GM23338 (cell line): ENCODE results near the gene SMC4. TPM values are rescaled to one million over a fixed set of nuclear protein-coding genes. Genes with fewer than 3 reads are reported as not detected.

Experiments
- ATAC-seq: fragments of 200-7000 bp; cut with Tn5 transposase; 3 replicates; pipeline ENCODE4 v1.9.1; 2020
- DNase-seq: peaks from one replicate; pipeline ENCODE4 v3.0.0-alpha.2; 2015; ENCODE audit warnings: low spot score
- H2AFZ ChIP-seq: fragments of 200-600 bp; sonication (generic); 2 replicates; pipeline ENCODE4 v1.8.0; 2016; ENCODE audit warnings: antibody characterized with exemption, mild to moderate bottlenecking, moderate library complexity
- H3F3A ChIP-seq: fragments of 200-600 bp; sonication (generic); replicated peaks from 2 replicates; pipeline ENCODE4 v1.8.0; 2017; ENCODE audit warnings: antibody characterized with exemption, mixed run types, low read depth
- H3K27ac ChIP-seq: fragments of 200-600 bp; sonication (generic); 2 replicates; pipeline ENCODE4 v1.6.1; 2016; ENCODE audit warnings: low read depth
- H3K27me3 ChIP-seq: fragments of 200-600 bp; sonication (generic); 2 replicates; pipeline ENCODE4 v1.8.0; 2016; ENCODE audit warnings: mild to moderate bottlenecking, mixed run types, moderate library complexity; ENCODE audit not compliant: insufficient read depth
- H3K36me3 ChIP-seq: fragments of 200-600 bp; sonication (generic); 2 replicates; pipeline ENCODE4 v1.8.0; 2016; ENCODE audit warnings: mild to moderate bottlenecking; ENCODE audit not compliant: insufficient read depth
- H3K4me1 ChIP-seq: fragments of 200-600 bp; sonication (generic); 2 replicates; pipeline ENCODE4 v1.8.0; 2016; ENCODE audit warnings: mild to moderate bottlenecking, moderate library complexity; ENCODE audit not compliant: insufficient read depth
- H3K4me2 ChIP-seq: fragments of 200-600 bp; sonication (generic); 2 replicates; pipeline ENCODE4 v1.7.1; 2017; ENCODE audit warnings: mixed run types
- H3K4me3 ChIP-seq: fragments of 200-600 bp; sonication (generic); 2 replicates; pipeline ENCODE4 v1.6.1; 2016; ENCODE audit warnings: mixed run types
- H3K79me2 ChIP-seq: fragments of 200-600 bp; sonication (generic); replicated peaks from 2 replicates; pipeline ENCODE4 v1.8.0; 2017; ENCODE audit warnings: mild to moderate bottlenecking; ENCODE audit not compliant: insufficient read depth
- H3K9me2 ChIP-seq: fragments of 200-600 bp; sonication (generic); 2 replicates; pipeline ENCODE4 v1.8.0; 2017; ENCODE audit not compliant: insufficient read depth
- H4K20me1 ChIP-seq: fragments of 200-600 bp; sonication (generic); replicated peaks from 2 replicates; pipeline ENCODE4 v1.8.0; 2017; ENCODE audit warnings: mild to moderate bottlenecking; ENCODE audit not compliant: insufficient read depth
- H3K27ac Mint-ChIP-seq: 2 replicates; pipeline ENCODE4 v1.8.0; 2020; ENCODE audit warnings: inconsistent platforms, mild to moderate bottlenecking, moderate library complexity, mixed read lengths
- H3K27me3 Mint-ChIP-seq: 3 replicates; pipeline ENCODE4 v1.8.0; 2022; ENCODE audit warnings: low read depth, mild to moderate bottlenecking, moderate library complexity, mixed read lengths, inconsistent platforms; ENCODE audit not compliant: insufficient read depth, poor library complexity
- H3K36me3 Mint-ChIP-seq: 3 replicates; pipeline ENCODE4 v1.8.0; 2021; ENCODE audit warnings: low read depth, mild to moderate bottlenecking, inconsistent platforms, moderate library complexity, mixed read lengths
- H3K4me1 Mint-ChIP-seq: 3 replicates; pipeline ENCODE4 v1.8.0; 2020; ENCODE audit warnings: mild to moderate bottlenecking, inconsistent platforms, mixed read lengths
- H3K4me3 Mint-ChIP-seq: 3 replicates; pipeline ENCODE4 v1.8.0; 2021; ENCODE audit warnings: moderate library complexity, mild to moderate bottlenecking, inconsistent platforms, mixed read lengths
- H3K9me3 Mint-ChIP-seq: 3 replicates; pipeline ENCODE4 v1.8.0; 2020; ENCODE audit warnings: moderate library complexity, mild to moderate bottlenecking, inconsistent platforms, mixed read lengths
- CREB1 ChIP-seq: fragments of 250-450 bp; sonication (Bioruptor Pico); IDR thresholded peaks from 2 replicates; pipeline ENCODE4 v1.5.0; 2020; ENCODE audit warnings: low read depth, mild to moderate bottlenecking, moderate library complexity
- ETS1 ChIP-seq: IDR thresholded peaks from 2 replicates; pipeline ENCODE4 v1.6.1; 2016; ENCODE audit warnings: antibody characterized with exemption
- EZH2 ChIP-seq: fragments of 200-600 bp; sonication (generic); IDR thresholded peaks from one replicate; pipeline ENCODE4 v1.8.0; 2017; ENCODE audit warnings: antibody characterized with exemption, mild to moderate bottlenecking, low read depth; ENCODE audit not compliant: unreplicated experiment
- EZH2phosphoT487 ChIP-seq: fragments of 200-600 bp; sonication (generic); IDR thresholded peaks from one replicate; pipeline ENCODE4 v1.8.1; 2018; ENCODE audit warnings: antibody characterized with exemption; ENCODE audit not compliant: unreplicated experiment
- JUNB ChIP-seq: IDR thresholded peaks from one replicate; pipeline ENCODE4 v1.6.1; 2016; ENCODE audit warnings: antibody characterized with exemption; ENCODE audit not compliant: unreplicated experiment
- NANOG ChIP-seq: IDR thresholded peaks from 2 replicates; pipeline ENCODE4 v1.6.1; 2016; ENCODE audit warnings: antibody characterized with exemption, borderline replicate concordance
- POLR2AphosphoS5 ChIP-seq: IDR thresholded peaks from 2 replicates; pipeline ENCODE4 v1.6.1; 2016; ENCODE audit warnings: antibody characterized with exemption, low read depth
- REST ChIP-seq: IDR thresholded peaks from one replicate; pipeline ENCODE4 v1.6.1; 2018; ENCODE audit warnings: antibody characterized with exemption; ENCODE audit not compliant: unreplicated experiment
- STAT1 ChIP-seq: IDR thresholded peaks from one replicate; pipeline ENCODE4 v1.6.1; 2016; ENCODE audit warnings: antibody characterized with exemption; ENCODE audit not compliant: unreplicated experiment
- ZNF114 ChIP-seq: fragments of 250-450 bp; sonication (Bioruptor Pico); IDR thresholded peaks from 2 replicates; pipeline ENCODE4 v1.5.0; 2020; ENCODE audit warnings: mild to moderate bottlenecking, moderate library complexity
- ZNF462 ChIP-seq: fragments of 250-450 bp; sonication (Bioruptor Pico); IDR thresholded peaks from 2 replicates; pipeline ENCODE4 v1.5.0; 2020; ENCODE audit warnings: mild to moderate bottlenecking, moderate library complexity
- polyA plus RNA-seq: library from polyadenylated mRNA; unstranded; fragments of >200 nt; fragmentation: Nextera tagmentation; extraction: Ambion mirVana; gene quantifications from 2 replicates; pipeline ENCODE4 v1.2.1, GENCODE V29; 2016
- total RNA-seq: library from RNA; depleted of rRNA; stranded (reverse); fragments of >200 nt; shearing (Covaris generic); gene quantifications from 2 replicates; pipeline ENCODE4 v1.2.3, GENCODE V29; 2014

SMC4 gene
- total and polyA plus RNA-seq, 2 experiments from 2014 or later: 167 to 412 TPM

GRCh38 chr3:160372780-160373179 lies 26.7 kb upstream of the SMC4 start:
- H3K4me3 Mint-ChIP-seq: no peak overlapping the region
- no peaks in the 10 kb centered on the region for H3K27me3 ChIP-seq
- no peaks in the 10 kb centered on the region for H3K9me2 ChIP-seq
- H3K27ac ChIP-seq: no peak overlapping the region
- no peaks in the 10 kb centered on the region for H3K4me1 ChIP-seq
- ATAC-seq: no peak
- no peaks in the 10 kb centered on the region for H3K27me3 Mint-ChIP-seq
- H3K4me2 ChIP-seq: no peak overlapping the region
- no peak overlapping the region for H2AFZ ChIP-seq
- no peak overlapping the region for H3K27ac Mint-ChIP-seq
- H3K36me3 Mint-ChIP-seq: peaks cover 25% of the 10 kb centered on the region
- no peaks in the 10 kb centered on the region for H3K79me2 ChIP-seq
- 0 out of 2 replicates have a peak, but pooled peaks cover 2% of the 10 kb centered on the region for H3K36me3 ChIP-seq
- no peak for DNase-seq
- H3K4me3 ChIP-seq: no peak overlapping the region
- H3F3A ChIP-seq: no peaks in the 10 kb centered on the region
- H4K20me1 ChIP-seq: no peaks in the 10 kb centered on the region
- TF ChIP-seq JUNB (no peak), STAT1 (no peak), ETS1 (no peak), ZNF114 (no peak), EZH2 (no peak)
- H3K4me1 Mint-ChIP-seq: no peaks in the 10 kb centered on the region
- peaks cover 7% of the 10 kb centered on the region; the same call in 1 of the 3 replicates for H3K9me3 Mint-ChIP-seq

- Histone ChIP-seq H3K27me3 (no peaks in the 10 kb centered on the region), H4K20me1 (no peaks in the 10 kb centered on the region), H3K36me3 (0 out of 2 replicates have a peak, but pooled peaks cover 2% of the 10 kb centered on the region), H2AFZ (no peak overlapping the region), H3K27ac (no peak overlapping the region), H3K4me1 (no peaks in the 10 kb centered on the region), H3K9me2 (no peaks in the 10 kb centered on the region), H3K4me3 (no peak overlapping the region), H3F3A (no peaks in the 10 kb centered on the region), H3K4me2 (no peak overlapping the region), H3K79me2 (no peaks in the 10 kb centered on the region)
- DNase-seq (no peak), ATAC-seq (no peak)
- H3K36me3 Mint-ChIP-seq: peaks cover 25% of the 10 kb centered on the region
- no peak overlapping the region for H3K27ac Mint-ChIP-seq
- no peaks in the 10 kb centered on the region for H3K4me1 Mint-ChIP-seq
- H3K4me3 Mint-ChIP-seq: no peak overlapping the region
- H3K9me3 Mint-ChIP-seq: peaks cover 7% of the 10 kb centered on the region; the same call in 1 of the 3 replicates
- no peaks in the 10 kb centered on the region for H3K27me3 Mint-ChIP-seq
- TF ChIP-seq EZH2 (no peak), POLR2AphosphoS5 (no peak), NANOG (no peak), ZNF462 (CRISPR knock-in tag) (no peak), JUNB (no peak), CREB1 (no peak), STAT1 (no peak), REST (no peak), EZH2phosphoT487 (no peak)
Observed at GRCh38 chr3:160373655-160374054, 25.8 kb upstream of the SMC4 start.
